Upper lobe of left lung (tissue), 4 donors: ENCODE data around the gene VSX2.

Experiments used
- POLR2AphosphoS5 ChIP-seq, 2 donors: sonication (generic); formaldehyde crosslinking; IDR thresholded peaks; one replicate each; pipeline ENCODE4 v1.5.1; 2017; ENCODE audit warnings: antibody characterized with exemption in 2 of 2
- TF ChIP-seq, protein P1 (sequence below), 6 experiments: fragments of 450-650 bp in 4 of 6; fragments of 200-600 bp in 2 of 6; sonication (generic) in 2 of 6; IDR thresholded peaks; one replicate each; pipeline ENCODE4 v1.5.1; 2016 to 2019; ENCODE audit warnings: antibody characterized with exemption in 6 of 6

DNA sequence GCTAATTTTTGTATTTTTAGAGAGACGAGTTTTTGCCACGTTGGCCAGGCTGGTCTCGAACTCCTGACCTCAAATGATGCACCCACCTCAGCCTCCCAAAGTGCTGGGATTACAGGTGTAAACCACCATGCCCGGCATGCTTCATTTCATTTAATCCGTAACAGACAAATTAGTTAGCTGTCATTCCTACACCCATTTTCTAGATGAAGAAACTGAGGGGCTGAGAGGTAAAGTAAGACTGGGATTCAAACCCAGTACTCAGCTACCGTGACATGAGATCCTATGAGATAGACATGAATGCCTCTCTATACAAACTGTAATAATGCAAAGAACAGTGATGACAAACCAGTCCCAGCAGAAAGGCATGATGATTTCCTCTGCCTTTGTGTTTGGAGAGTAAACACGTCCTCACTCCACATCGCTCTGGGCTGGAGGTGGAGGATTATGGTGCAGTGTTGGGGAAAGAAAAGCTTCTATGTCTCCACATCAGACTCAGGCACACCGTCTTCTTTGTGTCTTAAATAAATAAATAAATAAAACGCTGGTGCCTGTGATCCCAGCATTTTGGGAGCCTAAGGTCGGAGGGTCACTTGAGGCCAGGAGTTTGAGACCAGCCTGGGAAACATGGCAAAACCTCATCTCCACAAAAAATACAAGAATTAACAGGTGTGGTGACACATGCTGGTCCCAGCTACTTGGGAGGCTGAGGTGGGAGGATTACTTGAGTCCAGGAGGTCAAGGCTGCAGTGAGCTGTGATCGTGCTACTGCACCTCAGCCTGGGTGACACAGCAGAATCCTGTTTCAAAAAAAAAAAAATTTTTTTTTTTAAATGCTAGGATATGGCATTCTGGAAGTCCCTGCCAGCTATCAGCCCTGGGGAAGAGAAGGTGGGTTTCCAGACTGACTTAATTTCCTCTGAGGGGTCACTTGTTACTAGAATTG is 10.5 kb downstream of the VSX2 start:
- TF ChIP-seq, protein P1, sequence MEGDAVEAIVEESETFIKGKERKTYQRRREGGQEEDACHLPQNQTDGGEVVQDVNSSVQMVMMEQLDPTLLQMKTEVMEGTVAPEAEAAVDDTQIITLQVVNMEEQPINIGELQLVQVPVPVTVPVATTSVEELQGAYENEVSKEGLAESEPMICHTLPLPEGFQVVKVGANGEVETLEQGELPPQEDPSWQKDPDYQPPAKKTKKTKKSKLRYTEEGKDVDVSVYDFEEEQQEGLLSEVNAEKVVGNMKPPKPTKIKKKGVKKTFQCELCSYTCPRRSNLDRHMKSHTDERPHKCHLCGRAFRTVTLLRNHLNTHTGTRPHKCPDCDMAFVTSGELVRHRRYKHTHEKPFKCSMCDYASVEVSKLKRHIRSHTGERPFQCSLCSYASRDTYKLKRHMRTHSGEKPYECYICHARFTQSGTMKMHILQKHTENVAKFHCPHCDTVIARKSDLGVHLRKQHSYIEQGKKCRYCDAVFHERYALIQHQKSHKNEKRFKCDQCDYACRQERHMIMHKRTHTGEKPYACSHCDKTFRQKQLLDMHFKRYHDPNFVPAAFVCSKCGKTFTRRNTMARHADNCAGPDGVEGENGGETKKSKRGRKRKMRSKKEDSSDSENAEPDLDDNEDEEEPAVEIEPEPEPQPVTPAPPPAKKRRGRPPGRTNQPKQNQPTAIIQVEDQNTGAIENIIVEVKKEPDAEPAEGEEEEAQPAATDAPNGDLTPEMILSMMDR (IDR thresholded peaks at IDR 0.05): no peak
- no peak for TF ChIP-seq POLR2AphosphoS5 (IDR thresholded peaks at IDR 0.05)
